Neural cell (in vitro differentiated cells): Measurements from ENCODE around the gene YIPF4. TPM values are rescaled to one million over a fixed set of nuclear protein-coding genes. Genes with fewer than 3 reads are reported as not detected.
"Not testable (repeated sequence)": the region's sequence is repeated elsewhere in the genome, so short reads cannot be mapped to it uniquely, and the experiment has no call there.

Experiments used
- H2AFZ ChIP-seq: fragments of 200-600, 300-800 bp; sonication (generic), shearing (Covaris generic); 2 replicates; pipeline ENCODE4 v1.6.0; 2014; ENCODE audit warnings: low read depth, mild to moderate bottlenecking, antibody characterized with exemption, low read length, moderate library complexity
- H3F3A ChIP-seq: fragments of 200-600 bp; shearing (Covaris generic); 2 replicates; pipeline ENCODE4 v1.6.1; 2016; ENCODE audit warnings: mild to moderate bottlenecking, moderate library complexity, mixed read lengths, antibody characterized with exemption, low read length; ENCODE audit not compliant: insufficient read depth, poor library complexity, severe bottlenecking
- H3K27ac ChIP-seq: fragments of 200-600, 300-800 bp; sonication (generic), shearing (Covaris generic); 2 replicates; pipeline ENCODE4 v1.5.1; 2014; ENCODE audit warnings: mild to moderate bottlenecking, low read length, moderate library complexity
- H3K27me3 ChIP-seq: fragments of 300-800, 200-600 bp; sonication (generic), shearing (Covaris generic); 2 replicates; pipeline ENCODE4 v1.6.0; 2014; ENCODE audit warnings: mild to moderate bottlenecking, low read depth, low read length, moderate library complexity; ENCODE audit not compliant: insufficient read depth
- H3K36me3 ChIP-seq: fragments of 300-800, 200-600 bp; sonication (generic), shearing (Covaris generic); 2 replicates; pipeline ENCODE4 v1.5.1; 2014; ENCODE audit warnings: mild to moderate bottlenecking, antibody characterized with exemption, low read length, moderate library complexity; ENCODE audit not compliant: insufficient read depth
- H3K4me2 ChIP-seq: fragments of 300-800, 200-600 bp; sonication (generic), shearing (Covaris generic); 2 replicates; pipeline ENCODE4 v1.6.0; 2014; ENCODE audit warnings: mild to moderate bottlenecking, low read length
- H3K4me3 ChIP-seq: fragments of 300-800, 200-600 bp; sonication (generic), shearing (Covaris generic); 2 replicates; pipeline ENCODE4 v1.5.1; 2014; ENCODE audit warnings: mild to moderate bottlenecking, low read length, moderate library complexity
- H3K79me2 ChIP-seq: fragments of 200-600 bp; shearing (Covaris generic); replicated peaks from 2 replicates; pipeline ENCODE4 v1.6.0; 2014; ENCODE audit warnings: mild to moderate bottlenecking, low read length, moderate library complexity; ENCODE audit not compliant: insufficient read depth
- H3K9ac ChIP-seq: fragments of 300-800, 200-600 bp; sonication (generic), shearing (Covaris generic); 2 replicates; pipeline ENCODE4 v1.6.1; 2016; ENCODE audit warnings: mild to moderate bottlenecking, low read length, mixed read lengths
- H3K9me2 ChIP-seq: fragments of 200-600 bp; shearing (Covaris generic); 2 replicates; pipeline ENCODE4 v1.6.1; 2016; ENCODE audit warnings: mild to moderate bottlenecking, low read length, mixed read lengths; ENCODE audit not compliant: insufficient read depth
- H3K9me3 ChIP-seq: fragments of 200-600, 300-800 bp; sonication (generic), shearing (Covaris generic); 2 replicates; pipeline ENCODE4 v1.6.1; 2016; ENCODE audit warnings: mild to moderate bottlenecking, mixed run types, low read length, moderate library complexity, mixed read lengths
- H4K20me1 ChIP-seq: fragments of 200-600 bp; shearing (Covaris generic); 2 replicates; pipeline ENCODE4 v1.6.1; 2016; ENCODE audit warnings: mild to moderate bottlenecking, mixed run types; ENCODE audit not compliant: insufficient read depth
- EP300 ChIP-seq: fragments of 450-650 bp; conservative IDR thresholded peaks from 2 replicates; pipeline ENCODE4 v1.6.1; 2014; ENCODE audit warnings: antibody characterized with exemption, mild to moderate bottlenecking, moderate library complexity; ENCODE audit not compliant: poor library complexity, severe bottlenecking
- EZH2 ChIP-seq: fragments of 200-600, 300-800 bp; shearing (Covaris generic), sonication (generic); IDR thresholded peaks from 2 replicates; pipeline ENCODE4 v1.6.1; 2014; ENCODE audit warnings: antibody characterized with exemption, low read length, borderline replicate concordance, mild to moderate bottlenecking; ENCODE audit not compliant: insufficient read depth, poor library complexity, severe bottlenecking
- MXI1 ChIP-seq: fragments of 450-650 bp; conservative IDR thresholded peaks from 2 replicates; pipeline ENCODE4 v1.6.1; 2014; ENCODE audit warnings: antibody characterized with exemption, mild to moderate bottlenecking; ENCODE audit not compliant: poor library complexity, severe bottlenecking
- POLR2AphosphoS5 ChIP-seq: IDR thresholded peaks from 2 replicates; pipeline ENCODE4 v1.6.1; 2012
- RAD21 ChIP-seq: fragments of 450-650 bp; conservative IDR thresholded peaks from 2 replicates; pipeline ENCODE4 v1.6.1; 2014; ENCODE audit warnings: antibody characterized with exemption, mild to moderate bottlenecking, moderate library complexity
- SMC3 ChIP-seq: fragments of 450-650 bp; conservative IDR thresholded peaks from 2 replicates; pipeline ENCODE4 v1.6.1; 2014; ENCODE audit warnings: antibody characterized with exemption, mild to moderate bottlenecking, moderate library complexity; ENCODE audit not compliant: poor library complexity
- TAF1 ChIP-seq: IDR thresholded peaks from 2 replicates; pipeline ENCODE4 v1.6.1; 2012; ENCODE audit warnings: low read depth
- polyA plus RNA-seq: library from polyadenylated mRNA; depleted of rRNA; stranded (reverse); fragments of >200 nt; gene quantifications from 2 replicates; pipeline ENCODE4 v1.2.3, GENCODE V29; 2014
- TF ChIP-seq, protein P1 (sequence below): fragments of 450-650 bp; IDR thresholded peaks from 2 replicates; pipeline ENCODE4 v1.5.1; 2014; ENCODE audit warnings: antibody characterized with exemption, mild to moderate bottlenecking, moderate library complexity; ENCODE audit not compliant: poor library complexity, severe bottlenecking
- TF ChIP-seq, protein P2 (sequence below): IDR thresholded peaks from 2 replicates; pipeline ENCODE4 v1.6.1; 2012; ENCODE audit warnings: borderline replicate concordance

Gene YIPF4
- polyA plus RNA-seq, 1 donor from 2014 or later, result 33.5 TPM

DNA sequence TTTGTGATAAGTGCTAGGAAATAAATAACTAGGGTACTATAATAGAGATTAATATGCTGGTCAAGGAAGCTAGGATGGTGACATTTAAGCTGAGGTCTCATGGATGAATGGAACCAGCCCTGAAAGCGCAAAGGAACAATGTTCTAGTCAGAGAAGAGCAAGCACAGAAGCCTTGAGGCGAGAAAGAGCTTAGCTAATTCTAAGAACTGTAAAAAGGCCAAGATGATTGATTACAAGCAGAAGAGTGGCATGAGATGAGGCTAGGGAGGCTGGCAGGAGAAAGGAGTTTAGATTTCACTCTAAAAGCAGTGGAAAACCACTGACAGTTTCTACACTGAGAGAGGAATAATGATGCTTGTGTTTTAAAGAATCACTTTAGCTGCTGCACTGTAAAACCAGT lies 3.4 kb upstream of the YIPF4 start:
- Histone ChIP-seq H3K27me3 (no peaks in the 10 kb centered on the region), H3K36me3 (no peaks in the 10 kb centered on the region), H4K20me1 (no peaks in the 10 kb centered on the region), H3K4me2 (no peak overlapping the region), H3F3A (no peaks in the 10 kb centered on the region), H3K27ac (no peak overlapping the region), H3K9ac (no peak overlapping the region), H2AFZ (no peak overlapping the region), H3K9me2 (no peaks in the 10 kb centered on the region), H3K79me2 (peaks cover 14% of the 10 kb centered on the region), H3K4me3 (no peak overlapping the region), H3K9me3 (no peaks in the 10 kb centered on the region)
- TF ChIP-seq RAD21 (no peak), MXI1 (no peak), TAF1 (no peak), EZH2 (no peak), POLR2AphosphoS5 (no peak), EP300 (no peak), SMC3 (no peak)
- TF ChIP-seq, protein P1, sequence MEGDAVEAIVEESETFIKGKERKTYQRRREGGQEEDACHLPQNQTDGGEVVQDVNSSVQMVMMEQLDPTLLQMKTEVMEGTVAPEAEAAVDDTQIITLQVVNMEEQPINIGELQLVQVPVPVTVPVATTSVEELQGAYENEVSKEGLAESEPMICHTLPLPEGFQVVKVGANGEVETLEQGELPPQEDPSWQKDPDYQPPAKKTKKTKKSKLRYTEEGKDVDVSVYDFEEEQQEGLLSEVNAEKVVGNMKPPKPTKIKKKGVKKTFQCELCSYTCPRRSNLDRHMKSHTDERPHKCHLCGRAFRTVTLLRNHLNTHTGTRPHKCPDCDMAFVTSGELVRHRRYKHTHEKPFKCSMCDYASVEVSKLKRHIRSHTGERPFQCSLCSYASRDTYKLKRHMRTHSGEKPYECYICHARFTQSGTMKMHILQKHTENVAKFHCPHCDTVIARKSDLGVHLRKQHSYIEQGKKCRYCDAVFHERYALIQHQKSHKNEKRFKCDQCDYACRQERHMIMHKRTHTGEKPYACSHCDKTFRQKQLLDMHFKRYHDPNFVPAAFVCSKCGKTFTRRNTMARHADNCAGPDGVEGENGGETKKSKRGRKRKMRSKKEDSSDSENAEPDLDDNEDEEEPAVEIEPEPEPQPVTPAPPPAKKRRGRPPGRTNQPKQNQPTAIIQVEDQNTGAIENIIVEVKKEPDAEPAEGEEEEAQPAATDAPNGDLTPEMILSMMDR, result no peak
- TF ChIP-seq, protein P2, sequence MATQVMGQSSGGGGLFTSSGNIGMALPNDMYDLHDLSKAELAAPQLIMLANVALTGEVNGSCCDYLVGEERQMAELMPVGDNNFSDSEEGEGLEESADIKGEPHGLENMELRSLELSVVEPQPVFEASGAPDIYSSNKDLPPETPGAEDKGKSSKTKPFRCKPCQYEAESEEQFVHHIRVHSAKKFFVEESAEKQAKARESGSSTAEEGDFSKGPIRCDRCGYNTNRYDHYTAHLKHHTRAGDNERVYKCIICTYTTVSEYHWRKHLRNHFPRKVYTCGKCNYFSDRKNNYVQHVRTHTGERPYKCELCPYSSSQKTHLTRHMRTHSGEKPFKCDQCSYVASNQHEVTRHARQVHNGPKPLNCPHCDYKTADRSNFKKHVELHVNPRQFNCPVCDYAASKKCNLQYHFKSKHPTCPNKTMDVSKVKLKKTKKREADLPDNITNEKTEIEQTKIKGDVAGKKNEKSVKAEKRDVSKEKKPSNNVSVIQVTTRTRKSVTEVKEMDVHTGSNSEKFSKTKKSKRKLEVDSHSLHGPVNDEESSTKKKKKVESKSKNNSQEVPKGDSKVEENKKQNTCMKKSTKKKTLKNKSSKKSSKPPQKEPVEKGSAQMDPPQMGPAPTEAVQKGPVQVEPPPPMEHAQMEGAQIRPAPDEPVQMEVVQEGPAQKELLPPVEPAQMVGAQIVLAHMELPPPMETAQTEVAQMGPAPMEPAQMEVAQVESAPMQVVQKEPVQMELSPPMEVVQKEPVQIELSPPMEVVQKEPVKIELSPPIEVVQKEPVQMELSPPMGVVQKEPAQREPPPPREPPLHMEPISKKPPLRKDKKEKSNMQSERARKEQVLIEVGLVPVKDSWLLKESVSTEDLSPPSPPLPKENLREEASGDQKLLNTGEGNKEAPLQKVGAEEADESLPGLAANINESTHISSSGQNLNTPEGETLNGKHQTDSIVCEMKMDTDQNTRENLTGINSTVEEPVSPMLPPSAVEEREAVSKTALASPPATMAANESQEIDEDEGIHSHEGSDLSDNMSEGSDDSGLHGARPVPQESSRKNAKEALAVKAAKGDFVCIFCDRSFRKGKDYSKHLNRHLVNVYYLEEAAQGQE, result no peak

DNA sequence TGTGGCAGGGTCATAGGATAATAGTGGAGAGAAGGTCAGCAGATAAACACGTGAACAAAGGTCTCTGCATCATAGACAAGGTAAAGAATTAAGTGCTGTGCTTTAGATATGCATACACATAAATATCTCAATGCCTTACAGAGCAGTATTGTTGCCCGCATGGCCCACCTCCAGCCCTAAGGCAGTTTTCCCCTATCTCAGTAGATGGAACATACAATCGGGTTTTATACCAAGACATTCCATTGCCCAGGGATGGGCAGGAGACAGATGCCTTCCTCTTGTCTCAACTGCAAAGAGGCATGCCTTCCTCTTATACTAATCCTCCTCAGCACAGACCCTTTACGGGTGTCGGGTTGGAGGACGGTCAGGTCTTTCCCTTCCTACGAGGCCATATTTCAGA lies 1.9 kb upstream of the YIPF4 start:
- H3K9me2 ChIP-seq, H4K20me1 ChIP-seq, H3K27me3 ChIP-seq, H3K4me3 ChIP-seq, H3K4me2 ChIP-seq, H3K9me3 ChIP-seq, H3K36me3 ChIP-seq, H3K9ac ChIP-seq, H3K27ac ChIP-seq, H3F3A ChIP-seq, H2AFZ ChIP-seq: not testable (repeated sequence)
- peaks cover 25% of the 10 kb centered on the region for H3K79me2 ChIP-seq

DNA sequence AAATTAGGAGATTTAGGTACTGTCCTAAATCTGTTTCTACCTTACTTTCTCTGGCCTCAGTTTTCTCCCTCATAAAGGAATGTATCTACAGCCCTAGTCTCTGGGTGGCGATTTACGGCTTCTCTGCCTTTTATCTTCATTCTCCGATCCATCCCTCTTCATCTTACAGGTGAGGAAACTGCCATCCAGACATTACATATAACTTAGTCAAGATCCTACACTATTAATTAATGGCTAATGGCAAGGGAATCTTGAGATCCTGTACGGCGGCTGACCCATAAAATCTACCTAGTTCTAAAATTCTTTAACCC lies 386 bp upstream of the YIPF4 start:
- H3K9me3 ChIP-seq, result no peaks in the 10 kb centered on the region
- no peaks in the 10 kb centered on the region for H3F3A ChIP-seq
- TF ChIP-seq EZH2 (no peak), TAF1 (no peak), SMC3 (no peak)
- H3K4me2 ChIP-seq, result peak overlapping the region; percentile 85
- peak overlapping the region; percentile 94 for H3K4me3 ChIP-seq
- H3K27me3 ChIP-seq, result no peaks in the 10 kb centered on the region
- H3K36me3 ChIP-seq, result no peaks in the 10 kb centered on the region
- no peaks in the 10 kb centered on the region for H3K9me2 ChIP-seq
- H3K9ac ChIP-seq, result peak overlapping the region; percentile 95
- H3K27ac ChIP-seq, result peak overlapping the region; percentile 81
- no peaks in the 10 kb centered on the region for H4K20me1 ChIP-seq
- peaks cover 34% of the 10 kb centered on the region for H3K79me2 ChIP-seq
- peak overlapping the region; percentile 92 for H2AFZ ChIP-seq
